H1 (cell line): ENCODE data around the gene SPIRE2. TPM values are rescaled to one million over a fixed set of nuclear protein-coding genes. Genes with fewer than 3 reads are reported as not detected.

Experiments used
- CTCF ChIA-PET: fragments of 300-600 bp; sonication (Branson Sonifier 250); formaldehyde crosslinking; loops from one replicate; lab custom pipeline; 2021; ENCODE audit not compliant: partially characterized antibody; lab: Charles Lee
- POLR2A ChIA-PET: fragments of 300-600 bp; sonication (Branson Sonifier 250); formaldehyde crosslinking; loops from one replicate; lab custom pipeline; 2021; ENCODE audit warnings: inconsistent platforms; ENCODE audit not compliant: partially characterized antibody; lab: Charles Lee
- DNase-seq, 2 experiments: peaks; one replicate each; pipeline versions ENCODE4 v3.0.0 to v3.0.0-alpha.2; 2010 to 2022; ENCODE audit warnings: low spot score in 2 of 2, low read depth in 1 of 2, mixed read lengths in 1 of 2
- FAIRE-seq: peaks from 2 replicates; lab custom pipeline; 2011; peaks lifted over from hg19 to GRCh38; lab: Jason Lieb, UNC
- H2AFZ ChIP-seq: 2 replicates; pipeline ENCODE4 v1.8.1; 2012; ENCODE audit warnings: low read length, inconsistent platforms
- H2AK5ac ChIP-seq: 2 replicates; pipeline ENCODE4 v1.6.1; 2013; ENCODE audit warnings: low read depth, low read length
- H2BK120ac ChIP-seq: replicated peaks from 2 replicates; pipeline ENCODE3; 2013; ENCODE audit warnings: low read depth, low read length, inconsistent platforms
- H2BK12ac ChIP-seq: 2 replicates; pipeline ENCODE4 v1.6.1; 2013; ENCODE audit warnings: low read depth, low read length
- H2BK15ac ChIP-seq: 2 replicates; pipeline ENCODE4 v1.6.1; 2013; ENCODE audit warnings: low read length
- H2BK20ac ChIP-seq: 2 replicates; pipeline ENCODE4 v1.6.1; 2013; ENCODE audit warnings: low read length
- H2BK5ac ChIP-seq: 2 replicates; pipeline ENCODE4 v1.6.1; 2013; ENCODE audit warnings: low read depth, low read length
- H3K14ac ChIP-seq: 2 replicates; pipeline ENCODE4 v1.6.1; 2013; ENCODE audit warnings: inconsistent platforms; ENCODE audit not compliant: insufficient read length
- H3K18ac ChIP-seq: 2 replicates; pipeline ENCODE4 v1.6.1; 2013; ENCODE audit warnings: low read length; ENCODE audit errors: extremely low read depth
- H3K23ac ChIP-seq: 2 replicates; pipeline ENCODE4 v1.6.1; 2013; ENCODE audit warnings: inconsistent platforms; ENCODE audit not compliant: insufficient read length
- H3K23me2 ChIP-seq: 2 replicates; pipeline ENCODE4 v1.6.1; 2013; ENCODE audit warnings: low read depth, low read length
- H3K27ac ChIP-seq: 2 replicates; pipeline ENCODE4 v1.6.1; 2011; ENCODE audit warnings: low read depth, low read length, inconsistent platforms
- H3K27me3 ChIP-seq, 4 experiments: replicated peaks in 1 of 4; 1 replicate in 1 of 4; 2 replicates in 3 of 4; pipeline versions ENCODE4 v1.6.1 to v1.8.1; 2011 to 2013; ENCODE audit warnings: low read length in 3 of 4, mild to moderate bottlenecking in 3 of 4, inconsistent platforms in 2 of 4, mixed read lengths in 2 of 4, moderate library complexity in 1 of 4; ENCODE audit not compliant: control insufficient read depth in 3 of 4, insufficient read depth in 3 of 4; ENCODE audit errors: extremely low read depth in 1 of 4
- H3K36me3 ChIP-seq, 4 experiments: 2 replicates each; pipeline versions ENCODE4 v1.6.1 to v1.8.1; 2011 to 2013; ENCODE audit warnings: mild to moderate bottlenecking in 4 of 4, low read length in 3 of 4, moderate library complexity in 2 of 4, control low read depth in 1 of 4, inconsistent platforms in 1 of 4; ENCODE audit not compliant: insufficient read depth in 4 of 4, control insufficient read depth in 2 of 4
- H3K4ac ChIP-seq: replicated peaks from 2 replicates; pipeline ENCODE3; 2013; ENCODE audit warnings: low read length, low read depth, mixed read lengths, inconsistent platforms; ENCODE audit not compliant: insufficient read length
- H3K4me1 ChIP-seq, 4 experiments: replicated peaks in 1 of 4; 1 replicate in 1 of 4; 2 replicates in 3 of 4; pipeline versions ENCODE4 v1.6.1 to v1.8.1; 2011 to 2013; ENCODE audit warnings: low read length in 3 of 4, inconsistent platforms in 2 of 4, mixed read lengths in 1 of 4; ENCODE audit not compliant: insufficient read depth in 4 of 4, control insufficient read depth in 3 of 4
- H3K4me2 ChIP-seq, 2 experiments: 2 replicates each; pipeline versions ENCODE4 v1.6.1 to v1.8.1; 2011 to 2013; ENCODE audit warnings: low read depth in 2 of 2, low read length in 2 of 2, control low read depth in 1 of 2, inconsistent platforms in 1 of 2, mild to moderate bottlenecking in 1 of 2; ENCODE audit not compliant: insufficient read depth in 1 of 2
- H3K4me3 ChIP-seq, 4 experiments: fragments of 200-600, 300-600 bp in 1 of 4; sonication (generic), shearing (Covaris generic), sonication (Bioruptor Twin) in 1 of 4; 2 replicates each; pipeline versions ENCODE4 v1.5.1 to v1.8.1; 2011 to 2016; ENCODE audit warnings: low read length in 4 of 4, low read depth in 3 of 4, control low read depth in 2 of 4, inconsistent platforms in 2 of 4, mild to moderate bottlenecking in 2 of 4, mixed read lengths in 1 of 4, moderate library complexity in 1 of 4; ENCODE audit not compliant: insufficient read depth in 2 of 4; ENCODE audit errors: extremely low read depth in 1 of 4
- H3K56ac ChIP-seq: replicated peaks from 2 replicates; pipeline ENCODE3; 2013; ENCODE audit warnings: low read depth, mild to moderate bottlenecking, mixed read lengths, low read length, inconsistent platforms; ENCODE audit not compliant: insufficient read length
- H3K79me1 ChIP-seq: 2 replicates; pipeline ENCODE4 v1.6.1; 2013; ENCODE audit warnings: low read depth, low read length, control low read depth
- H3K79me2 ChIP-seq, 2 experiments: 2 replicates each; pipeline versions ENCODE4 v1.6.1 to v1.8.1; 2012 to 2013; ENCODE audit warnings: low read length in 2 of 2, mild to moderate bottlenecking in 2 of 2, inconsistent platforms in 1 of 2; ENCODE audit not compliant: insufficient read depth in 2 of 2, control insufficient read depth in 1 of 2
- H3K9ac ChIP-seq, 4 experiments: replicated peaks in 1 of 4; 1 replicate in 1 of 4; 2 replicates in 3 of 4; pipeline versions ENCODE4 v1.6.1 to v1.8.1; 2011 to 2013; ENCODE audit warnings: low read depth in 3 of 4, low read length in 3 of 4, control low read depth in 2 of 4, mild to moderate bottlenecking in 2 of 4, moderate library complexity in 2 of 4, inconsistent platforms in 1 of 4; ENCODE audit errors: extremely low read depth in 1 of 4
- H3K9me3 ChIP-seq, 2 experiments: 2 replicates each; pipeline versions ENCODE4 v1.6.1 to v1.8.1; 2012 to 2013; ENCODE audit warnings: mild to moderate bottlenecking in 2 of 2, moderate library complexity in 2 of 2, control low read depth in 1 of 2, inconsistent platforms in 1 of 2, low read depth in 1 of 2, low read length in 1 of 2, mixed read lengths in 1 of 2; ENCODE audit not compliant: insufficient read depth in 2 of 2
- H4K20me1 ChIP-seq, 2 experiments: replicated peaks in 1 of 2; 2 replicates each; pipeline versions ENCODE3 to v1.8.1; 2011 to 2013; ENCODE audit warnings: inconsistent platforms in 2 of 2, low read length in 2 of 2, mild to moderate bottlenecking in 1 of 2; ENCODE audit not compliant: insufficient read depth in 2 of 2, control insufficient read depth in 1 of 2
- H4K5ac ChIP-seq: 2 replicates; pipeline ENCODE4 v1.6.1; 2013; ENCODE audit warnings: low read length, low read depth, mixed read lengths, inconsistent platforms; ENCODE audit not compliant: insufficient read length
- H4K8ac ChIP-seq: 2 replicates; pipeline ENCODE4 v1.8.0; 2013; ENCODE audit warnings: mild to moderate bottlenecking, moderate library complexity, low read length, inconsistent platforms; ENCODE audit not compliant: insufficient read depth; ENCODE audit errors: extremely low read depth
- H4K91ac ChIP-seq: replicated peaks from 2 replicates; pipeline ENCODE3; 2013; ENCODE audit warnings: low read length, mixed read lengths, inconsistent platforms; ENCODE audit not compliant: insufficient read length
- CHD2 ChIP-seq: IDR thresholded peaks from 2 replicates; pipeline ENCODE4 v1.6.1; 2012; ENCODE audit warnings: low read length, improper control_type of control experiment
- NANOG ChIP-seq: IDR thresholded peaks from 2 replicates; pipeline ENCODE4 v1.6.1; 2011; ENCODE audit warnings: low read length, low read depth, mild to moderate bottlenecking, inconsistent platforms; ENCODE audit not compliant: insufficient read depth, poor library complexity, severe bottlenecking
- RFX5 ChIP-seq: IDR thresholded peaks from 2 replicates; pipeline ENCODE4 v1.6.1; 2011; ENCODE audit warnings: low read depth, low read length, improper control_type of control experiment, borderline replicate concordance
- WGBS, 2 experiments: shearing (Covaris generic) in 1 of 2; methylation state at CpG; one replicate each; pipeline versions ENCODE4 v1.1.6 to v1.1.7; 2013 to 2015; ENCODE audit warnings: low lambda C conversion rate in 2 of 2, mixed read lengths in 2 of 2, inconsistent platforms in 1 of 2, low coverage in 1 of 2, missing lambda C conversion rate in 1 of 2; ENCODE audit not compliant: insufficient replicate concordance in 2 of 2, insufficient coverage in 1 of 2, insufficient read length in 1 of 2; ENCODE audit errors: extremely low coverage in 1 of 2, missing lambda C conversion rate in 1 of 2; 5-methylcytosine and 5-hydroxymethylcytosine counted together
- polyA plus RNA-seq, 7 experiments: library from polyadenylated mRNA; depleted of rRNA in 3 of 7; stranded (reverse) in 5 of 7; unstranded in 2 of 7; fragments of >200 nt in 5 of 7; fragments of 200-250 nt in 2 of 7; gene quantifications; 1 replicate in 5 of 7; 2 replicates in 1 of 7; 4 replicates in 1 of 7; pipeline versions ENCODE4 v1.2.1 to v1.2.3, GENCODE V29; 2011 to 2013; ENCODE audit warnings: missing spikeins in 2 of 7, mixed read lengths in 2 of 7
- total RNA-seq: library from RNA; stranded (reverse); fragmentation: NEBNext Ultra II Directional; extraction: Animal tissue kit (Norgen Biotek cat#: 25700); gene quantifications from 2 replicates; pipeline ENCODE4 v1.2.1, GENCODE V29; 2021

Gene SPIRE2
- total and polyA plus RNA-seq, 2 of the 8 experiments (the other 6 are each of a cell fraction or from before 2014, with no cell fraction given), result 7.4 to 15.4 TPM

DNA sequence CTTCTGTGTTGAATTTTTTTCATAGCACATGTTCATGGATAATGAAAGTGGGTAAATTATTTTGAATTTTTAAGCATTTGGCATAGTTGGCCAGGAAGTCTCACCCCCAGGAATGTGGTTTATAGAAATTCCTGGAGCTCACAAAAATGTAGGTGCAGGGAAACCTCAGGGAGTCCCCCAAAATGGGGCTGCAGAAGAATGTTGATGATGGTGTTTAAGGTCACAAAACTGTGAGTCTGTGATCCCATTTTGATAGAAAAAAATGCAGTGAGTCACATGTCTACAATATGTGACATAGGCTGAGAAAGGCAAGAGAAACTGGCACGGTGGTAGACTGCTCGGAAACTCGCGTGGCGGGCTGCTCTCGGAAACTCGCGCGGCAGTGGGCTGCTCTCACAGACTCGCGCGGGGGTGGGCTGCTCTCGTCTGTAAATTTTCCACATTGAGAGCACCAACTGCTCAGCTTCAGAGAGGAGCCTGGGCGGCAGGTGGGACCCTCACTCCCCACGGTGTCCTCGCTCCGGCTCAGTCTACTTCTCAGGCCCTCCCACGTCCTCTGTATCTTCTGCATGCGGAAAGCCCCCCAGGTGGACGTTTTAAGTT is 71.7 kb downstream of the SPIRE2 start:
- WGBS, 2 experiments, result 93% methylated on average over 20 of the region's 20 CpGs; no CpG with 5 or more reads in 1 of the 2 experiments
- Histone ChIP-seq H3K9me3 (no peaks in the 10 kb centered on the region), H3K4me1 (no peaks in the 10 kb centered on the region), H3K79me1 (no peaks in the 10 kb centered on the region), H4K8ac (no peak overlapping the region), H2BK15ac (no peak overlapping the region), H2BK20ac (no peak overlapping the region), H2AFZ (no peak overlapping the region), H3K18ac (no peak overlapping the region), H2BK120ac (no peak overlapping the region), H4K20me1 (peaks cover 0 to 11% of the 10 kb centered on the region in 2 experiments), H3K79me2 (no peaks in the 10 kb centered on the region), H3K27me3 (no peaks in the 10 kb centered on the region), H3K23me2 (no peaks in the 10 kb centered on the region), H3K23ac (no peak overlapping the region), H4K5ac (no peak overlapping the region), H2BK5ac (no peak overlapping the region), H3K56ac (no peak overlapping the region), H4K91ac (no peak overlapping the region), H3K9ac (no peak overlapping the region), H3K36me3 (peaks cover 5 to 28% (median 18%) of the 10 kb centered on the region in 4 experiments; a peak in 7 of 8 replicates), H3K4me2 (no peak overlapping the region), H3K27ac (no peak overlapping the region), H3K14ac (no peak overlapping the region), H3K4ac (no peak overlapping the region), H2BK12ac (no peak overlapping the region), H3K4me3 (no peak overlapping the region), H2AK5ac (no peak overlapping the region)
- ChIA-PET CTCF (interaction anchor here (0.9 to 3.7 kb wide), 3 partner anchors 10 to 161 kb away, joined by 3 to 14 read pairs (median 4); partner anchors contain the start of gene MC1R), POLR2A (interaction anchor here (1.3 kb wide), 1 partner anchor 22 kb away, joined by 4 read pairs; no protein-coding TSS in a partner anchor)
- DNase-seq (no peak), FAIRE-seq (no peak)
- TF ChIP-seq RFX5, result no peak
- no peak for TF ChIP-seq NANOG
- TF ChIP-seq CHD2, result no peak
